NK-92 (cell line): ENCODE data around the gene EFCAB11.

Source experiments
- DNase-seq: peaks from one replicate; lab custom pipeline; 2025; ENCODE audit not compliant: unreplicated experiment; lab: John Stamatoyannopoulos, UW

Gene EFCAB11

DNA sequence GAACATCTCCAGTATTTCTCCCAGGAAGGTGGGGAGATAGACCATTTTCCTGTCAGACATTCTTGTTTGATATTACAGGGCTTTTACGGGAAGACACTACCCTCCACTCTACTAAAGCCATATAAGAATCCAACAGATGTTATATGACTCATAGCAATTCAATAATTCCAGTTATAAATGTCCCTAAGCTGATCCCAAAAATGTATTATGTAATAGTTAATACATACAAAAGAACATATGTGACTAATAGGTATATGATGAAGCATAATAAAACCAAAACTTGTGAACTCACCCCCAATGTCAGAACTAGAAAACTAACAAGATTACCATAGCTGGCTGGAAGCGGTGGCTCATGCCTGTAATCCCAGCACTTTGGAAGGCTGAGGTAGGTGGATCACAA, 84.2 kb downstream of the EFCAB11 start:
- DNase-seq = no peak

- no peak for DNase-seq
Observed at GRCh38 chr14:89869606-89870005, 84.9 kb downstream of the EFCAB11 start.

DNA sequence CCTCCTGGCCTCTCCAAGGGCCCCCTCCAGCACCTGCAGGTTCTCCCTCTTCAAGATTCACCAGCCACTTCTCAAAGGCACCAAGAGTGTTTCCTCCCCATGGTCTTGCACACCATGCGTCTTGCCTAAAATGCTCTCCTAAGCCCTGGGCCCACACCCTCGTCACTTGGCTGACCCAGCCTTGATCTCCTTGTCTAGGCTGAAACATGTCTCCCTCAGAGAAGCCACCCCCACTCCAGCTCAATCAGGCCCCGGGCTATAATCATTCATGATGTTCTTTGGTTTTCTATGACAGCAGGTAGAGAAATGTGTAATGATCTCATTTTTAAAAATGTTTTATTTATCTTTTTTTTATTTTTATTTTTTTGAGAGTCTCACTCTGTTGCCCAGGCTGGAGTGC, 88.1 kb downstream of the EFCAB11 start:
- DNase-seq = no peak

GRCh38 chr14:89865153-89865552, 89.4 kb downstream of the EFCAB11 start:
- no peak for DNase-seq

- DNase-seq = no peak
Observed at GRCh38 chr14:89862856-89863255, 91.7 kb downstream of the EFCAB11 start.

GRCh38 chr14:89861630-89862029, 92.9 kb downstream of the EFCAB11 start:
- DNase-seq = no peak

DNA sequence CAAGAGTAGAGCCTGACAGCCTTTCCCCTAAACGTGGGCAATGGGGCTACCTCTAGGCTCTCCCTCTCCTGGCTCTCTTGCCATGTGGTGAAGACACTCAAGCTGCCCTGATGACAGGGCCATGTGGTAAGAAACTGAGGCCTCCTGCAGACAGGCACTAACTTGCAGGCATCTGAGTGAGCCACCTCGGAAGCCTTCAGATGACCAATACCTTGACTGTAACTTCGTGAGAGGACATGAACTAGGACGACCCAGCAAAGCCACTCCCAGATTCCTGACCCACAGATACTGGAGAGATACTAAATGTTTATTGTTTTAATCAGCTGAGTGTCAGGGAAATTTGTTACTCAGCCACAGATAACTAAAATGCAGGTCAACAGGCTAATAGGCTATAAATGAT, 96.4 kb downstream of the EFCAB11 start:
- no peak for DNase-seq

GRCh38 chr14:89856871-89857345, 97.6 kb downstream of the EFCAB11 start:
- no peak for DNase-seq

DNA sequence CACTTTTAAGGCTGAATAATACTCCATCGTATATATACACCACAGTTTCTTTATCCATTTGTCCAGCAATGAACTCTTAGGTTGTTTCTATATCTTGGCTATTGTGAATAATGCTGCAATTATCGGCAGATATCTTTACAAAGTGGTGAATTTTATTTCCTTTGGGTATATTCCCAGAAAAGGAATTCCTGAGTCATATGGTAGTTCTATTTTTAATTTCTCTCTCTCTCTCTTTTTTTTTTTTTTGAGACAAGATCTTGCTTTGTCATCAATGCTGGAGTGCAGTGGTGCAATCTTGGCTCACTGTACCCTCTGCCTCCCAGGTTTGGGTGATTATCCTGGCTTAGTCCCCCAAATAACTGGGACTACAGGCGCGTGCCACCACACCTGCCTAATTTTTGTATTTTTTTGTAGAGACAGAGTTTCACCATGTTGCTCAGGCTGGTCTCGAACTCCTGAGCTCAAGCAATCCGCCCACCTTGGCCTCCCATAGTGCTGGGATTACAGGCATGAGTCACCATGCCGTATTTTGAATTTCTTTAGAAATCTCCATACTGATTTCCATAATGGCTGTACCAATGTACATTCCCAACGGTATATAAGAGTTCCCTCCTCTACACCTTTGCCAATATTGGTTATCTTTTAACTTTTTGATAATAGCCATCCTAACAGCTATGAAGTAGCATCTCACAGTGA, 98.4 kb downstream of the EFCAB11 start:
- no peak for DNase-seq

DNA sequence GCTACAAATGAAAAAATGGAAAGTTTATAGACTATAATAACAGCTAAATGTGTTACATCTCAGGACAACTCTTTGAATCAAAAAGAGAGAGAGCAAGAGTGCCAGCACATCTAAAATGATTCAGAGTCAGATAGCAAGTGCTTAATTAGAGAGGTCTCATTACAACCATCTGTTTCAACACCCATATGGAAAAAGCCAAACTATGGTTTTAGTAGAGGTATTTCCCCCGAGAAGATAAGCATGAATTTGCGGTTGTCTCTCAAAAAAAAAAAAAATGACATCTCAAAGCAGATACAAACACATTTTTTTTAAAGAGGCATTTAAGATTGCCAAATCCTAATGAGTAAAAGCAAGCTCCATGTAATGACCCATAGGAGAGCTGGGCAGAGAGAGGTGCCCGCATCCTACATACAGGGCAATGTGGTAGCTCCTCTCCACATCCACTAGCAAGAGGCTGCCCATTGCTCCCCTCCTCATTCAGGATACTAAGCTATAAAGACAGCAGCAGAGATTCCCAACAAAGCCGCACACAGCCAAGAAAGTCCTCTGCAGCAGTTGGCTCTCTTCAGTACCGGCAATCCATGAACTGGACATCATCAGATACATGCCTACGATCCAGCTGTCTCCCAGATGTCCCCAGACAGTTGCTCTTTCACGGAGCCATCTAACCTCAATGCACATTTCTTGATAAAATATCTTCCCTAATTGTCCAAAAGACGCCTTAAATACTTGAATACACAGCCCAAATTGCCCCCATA, 100.4 kb downstream of the EFCAB11 start:
- DNase-seq = no peak

- DNase-seq = no peak
Observed at GRCh38 chr14:89851106-89851505, 103.4 kb downstream of the EFCAB11 start.

- no peak for DNase-seq
Observed at GRCh38 chr14:89849931-89850330, 104.6 kb downstream of the EFCAB11 start.

DNA sequence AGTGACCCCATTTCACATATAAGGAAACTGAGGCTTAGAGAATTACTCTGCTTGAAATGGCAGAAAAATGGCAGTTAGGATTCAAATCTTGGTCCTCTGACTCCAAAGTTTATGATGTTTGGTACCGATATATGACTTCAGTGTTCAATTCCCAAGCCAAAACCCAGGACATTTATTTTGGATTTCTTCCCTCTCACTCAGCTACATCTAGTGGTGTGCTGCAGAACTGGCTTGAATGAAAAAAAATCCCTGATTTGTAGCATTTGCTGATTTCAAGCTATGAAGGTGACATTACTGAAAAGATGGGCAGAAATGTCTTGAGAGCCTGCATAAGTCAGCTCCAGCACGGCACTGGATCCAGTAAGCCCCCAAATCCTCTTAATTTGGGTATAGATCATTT, 106.4 kb downstream of the EFCAB11 start:
- DNase-seq = no peak

- DNase-seq = no peak
Observed at GRCh38 chr14:89845346-89845745, 109.2 kb downstream of the EFCAB11 start.

- no peak for DNase-seq
Observed at GRCh38 chr14:89844508-89844907, 110.0 kb downstream of the EFCAB11 start.

DNA sequence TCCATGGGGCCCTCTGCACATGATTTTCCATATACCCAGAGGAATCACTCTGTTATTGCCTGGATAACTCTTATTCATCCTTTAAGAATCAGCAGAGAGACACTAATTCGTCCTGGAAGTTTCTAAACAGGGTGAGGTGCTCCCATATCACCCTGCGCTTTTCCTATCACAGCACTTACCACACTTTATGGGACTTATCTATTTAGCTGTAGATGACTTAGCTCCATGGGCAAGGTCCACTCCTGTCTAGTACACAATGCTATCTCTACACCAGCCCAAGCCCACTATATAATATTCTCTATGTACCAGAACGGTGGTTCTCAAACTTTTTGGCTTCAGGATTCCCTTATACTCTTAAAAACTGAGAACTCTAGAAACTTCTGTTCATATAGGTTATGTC, 111.7 kb downstream of the EFCAB11 start:
- no peak for DNase-seq

GRCh38 chr14:89841851-89842250, 112.7 kb downstream of the EFCAB11 start:
- no peak for DNase-seq

DNA sequence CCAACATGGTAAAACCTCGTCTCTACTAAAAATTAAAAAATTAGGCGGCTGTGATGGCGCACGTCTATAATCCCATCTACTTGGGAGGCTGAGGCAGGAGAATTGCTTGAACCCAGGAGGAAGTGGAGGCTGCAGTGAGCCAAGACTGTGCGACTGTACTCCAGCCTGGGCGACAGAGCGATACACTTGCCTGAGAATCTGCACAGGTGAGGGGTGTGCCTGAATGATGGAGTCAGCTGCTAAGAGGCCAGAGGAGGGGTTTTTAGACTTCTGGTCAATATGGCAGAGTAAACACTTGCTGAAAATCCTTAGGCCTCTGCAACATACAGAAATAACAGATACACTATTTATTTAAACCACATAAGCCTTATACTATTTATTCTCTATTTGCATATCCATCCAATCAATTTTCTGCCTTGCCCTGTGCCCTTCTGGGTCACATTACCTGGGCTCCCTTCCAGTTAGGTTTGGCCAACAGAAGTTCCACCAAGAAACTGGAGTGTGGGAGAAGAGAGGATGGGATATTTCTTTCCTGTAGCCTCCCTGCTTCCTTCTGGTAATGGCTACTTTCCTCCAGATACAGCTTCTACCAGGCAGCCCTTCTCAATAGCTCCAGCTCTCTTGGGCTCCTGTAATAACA, 117.6 kb downstream of the EFCAB11 start:
- DNase-seq = no peak

DNA sequence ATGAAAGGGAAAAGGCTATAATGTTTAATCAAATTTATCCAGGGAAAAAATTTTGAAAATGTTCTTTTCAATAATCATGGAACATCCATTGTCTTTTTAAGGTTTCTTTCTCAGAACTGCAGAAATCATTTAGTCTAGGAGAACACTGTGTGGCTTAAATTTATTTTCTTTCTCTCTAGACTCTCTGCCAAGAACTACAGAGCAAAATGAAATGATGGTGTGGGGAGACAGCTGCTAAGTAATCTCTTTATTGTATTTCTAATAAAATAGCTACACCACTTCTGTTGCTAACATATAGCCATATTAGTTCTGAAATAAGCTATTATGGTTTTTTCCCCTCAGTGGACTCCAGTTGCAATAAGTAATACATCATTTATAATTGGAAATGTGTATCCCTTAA, 120.9 kb downstream of the EFCAB11 start:
- DNase-seq = no peak

GRCh38 chr14:89833120-89833532, 121.4 kb downstream of the EFCAB11 start:
- DNase-seq = no peak

DNA sequence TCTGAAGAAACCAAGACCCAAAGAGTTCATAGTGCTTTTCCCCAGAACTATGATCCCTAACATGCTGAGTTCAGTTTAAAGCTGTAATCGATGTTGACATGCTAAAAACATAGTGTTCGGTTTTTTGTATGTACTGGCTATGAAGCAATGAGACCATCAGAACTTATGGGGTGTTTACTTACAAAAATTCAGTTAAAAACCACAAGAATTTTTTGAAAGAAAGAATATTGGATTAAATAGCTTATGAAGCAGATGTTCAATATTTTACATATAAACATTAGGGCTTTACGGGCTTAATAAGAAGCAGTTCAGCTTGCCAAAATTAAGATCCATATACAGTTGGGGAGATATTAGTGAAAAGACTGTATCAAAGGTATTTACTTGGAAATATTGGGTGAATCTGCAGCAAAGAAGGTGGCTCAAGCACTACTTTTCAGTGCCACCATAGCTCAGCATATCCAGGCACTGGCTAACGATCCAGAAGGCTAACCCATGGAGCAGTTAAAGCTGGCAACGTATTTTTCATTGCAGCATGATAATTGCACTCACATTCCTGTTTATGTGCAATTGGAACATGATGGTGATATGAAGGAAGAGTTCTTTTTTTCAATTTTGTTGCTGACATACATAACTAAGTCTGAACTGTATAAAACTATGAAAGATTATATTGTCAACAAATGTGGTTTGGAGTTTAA, 125.9 kb downstream of the EFCAB11 start:
- no peak for DNase-seq
